ENCODE data around the gene PIGN. TPM values are rescaled to one million over a fixed set of nuclear protein-coding genes. Genes with fewer than 3 reads are reported as not detected.

Gene PIGN
- total RNA-seq, 2 donors from 2014 or later = 38.2 to 48.8 TPM

- H3K27me3 ChIP-seq (ENCODE audit: control insufficient read depth, insufficient read depth, low read length, poor library complexity, severe bottlenecking) = no peaks in the 10 kb centered on the region
- H3K36me3 ChIP-seq (ENCODE audit: control insufficient read depth, insufficient read depth, low read length) = peaks cover 12% of the 10 kb centered on the region
- no peak overlapping the region for H3K27ac Mint-ChIP-seq
- H3K36me3 Mint-ChIP-seq (ENCODE audit: low read depth) = peaks cover 27% of the 10 kb centered on the region
- H3K4me3 Mint-ChIP-seq = no peak overlapping the region
- H3K27me3 Mint-ChIP-seq (ENCODE audit: insufficient read depth) = no peaks in the 10 kb centered on the region
- peak; percentile 56 for DNase-seq
- H3K27ac ChIP-seq (ENCODE audit: low read depth, low read length) = no peak overlapping the region
- H3K9ac ChIP-seq (ENCODE audit: extremely low read depth, low read length, poor library complexity, severe bottlenecking) = no peak overlapping the region
- no peaks in the 10 kb centered on the region for H3K4me1 Mint-ChIP-seq
- no peaks in the 10 kb centered on the region for H3K4me1 ChIP-seq (ENCODE audit: control insufficient read depth, insufficient read depth, low read length)
- no peak overlapping the region for H3K4me3 ChIP-seq (ENCODE audit: low read length)
- TF ChIP-seq CTCF (conservative IDR thresholded peaks at IDR 0.05) = no peak
- 76 to 78% methylated on average over 4 to 5 of the region's 5 CpGs for WGBS, 2 experiments (ENCODE audit: insufficient coverage in 1 of 2, insufficient read length in 1 of 2)
- H3K9me3 Mint-ChIP-seq = peaks cover 10% of the 10 kb centered on the region
- no peaks in the 10 kb centered on the region for H3K9me3 ChIP-seq (ENCODE audit: control insufficient read depth, low read length)
Measured at GRCh38 chr18:62164855-62165487, 21.9 kb downstream of the PIGN start.

GRCh38 chr18:62164310-62164709 lies 22.5 kb downstream of the PIGN start:
- no peaks in the 10 kb centered on the region for H3K27me3 ChIP-seq (ENCODE audit: control insufficient read depth, insufficient read depth, low read length, poor library complexity, severe bottlenecking)
- H3K36me3 ChIP-seq (ENCODE audit: control insufficient read depth, insufficient read depth, low read length) = peaks cover 12% of the 10 kb centered on the region
- Mint-ChIP-seq H3K27me3 (ENCODE audit: insufficient read depth) (no peaks in the 10 kb centered on the region), H3K36me3 (ENCODE audit: low read depth) (peaks cover 31% of the 10 kb centered on the region), H3K4me3 (no peak overlapping the region), H3K27ac (no peak overlapping the region), H3K9me3 (peaks cover 10% of the 10 kb centered on the region), H3K4me1 (no peaks in the 10 kb centered on the region)
- no peak overlapping the region for H3K4me3 ChIP-seq (ENCODE audit: low read length)
- no peak for DNase-seq
- no peak for TF ChIP-seq CTCF (conservative IDR thresholded peaks at IDR 0.05)
- 95 to 100% methylated on average over 2 to 6 of the region's 7 CpGs for WGBS, 2 experiments (ENCODE audit: insufficient coverage in 1 of 2, insufficient read length in 1 of 2)
- no peak overlapping the region for H3K9ac ChIP-seq (ENCODE audit: extremely low read depth, low read length, poor library complexity, severe bottlenecking)
- H3K4me1 ChIP-seq (ENCODE audit: control insufficient read depth, insufficient read depth, low read length) = no peaks in the 10 kb centered on the region
- H3K27ac ChIP-seq (ENCODE audit: low read depth, low read length) = no peak overlapping the region
- H3K9me3 ChIP-seq (ENCODE audit: control insufficient read depth, low read length) = no peaks in the 10 kb centered on the region

- Mint-ChIP-seq H3K36me3 (ENCODE audit: low read depth) (peaks cover 15% of the 10 kb centered on the region), H3K27ac (no peak overlapping the region), H3K27me3 (ENCODE audit: insufficient read depth) (no peaks in the 10 kb centered on the region), H3K4me3 (no peak overlapping the region), H3K9me3 (no peaks in the 10 kb centered on the region), H3K4me1 (peaks cover 3% of the 10 kb centered on the region)
- DNase-seq = no peak
- Histone ChIP-seq H3K9ac (ENCODE audit: extremely low read depth, low read length, poor library complexity, severe bottlenecking) (no peak overlapping the region), H3K27me3 (ENCODE audit: control insufficient read depth, insufficient read depth, low read length, poor library complexity, severe bottlenecking) (no peaks in the 10 kb centered on the region), H3K4me1 (ENCODE audit: control insufficient read depth, insufficient read depth, low read length) (no peaks in the 10 kb centered on the region), H3K4me3 (ENCODE audit: low read length) (no peak overlapping the region), H3K9me3 (ENCODE audit: control insufficient read depth, low read length) (no peaks in the 10 kb centered on the region), H3K27ac (ENCODE audit: low read depth, low read length) (no peak overlapping the region), H3K36me3 (ENCODE audit: control insufficient read depth, insufficient read depth, low read length) (peaks cover 18% of the 10 kb centered on the region)
- WGBS, 2 experiments (ENCODE audit: insufficient coverage in 1 of 2, insufficient read length in 1 of 2) = 91 to 100% methylated on average over 1 of the region's 1 CpG
- TF ChIP-seq CTCF (conservative IDR thresholded peaks at IDR 0.05) = no peak
Measured at GRCh38 chr18:62157843-62158242, 29.0 kb downstream of the PIGN start.

All from endodermal cell (in vitro differentiated cells).